ENCODE measurements around the gene AADACL4. TPM values are rescaled to one million over a fixed set of nuclear protein-coding genes. Genes with fewer than 3 reads are reported as not detected.

AADACL4 gene
- total RNA-seq, 1 experiment from 2014 or later = not detected

DNA sequence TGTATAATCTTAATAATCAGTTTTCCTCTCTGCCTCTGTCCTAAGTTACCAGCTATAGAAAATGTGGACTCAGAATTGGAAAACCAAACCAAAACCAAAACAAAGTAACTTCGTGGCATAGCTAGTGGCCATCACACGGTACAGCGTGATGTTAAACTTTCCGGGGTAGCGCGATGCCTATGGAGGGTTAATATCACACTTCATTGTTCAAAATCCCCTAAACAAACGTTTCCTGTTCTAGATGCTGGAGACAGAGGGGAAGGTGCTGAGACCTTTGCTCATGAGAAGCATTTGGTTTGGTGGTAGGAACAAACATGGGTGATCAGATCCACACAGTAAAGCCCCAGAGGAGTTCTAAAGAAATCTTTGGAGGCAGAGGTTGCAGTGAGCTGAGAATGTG lies 4.9 kb downstream of the AADACL4 start:
- intact Hi-C loops (cut with micrococcal nuclease; ENCODE audit: unreplicated experiment) = no loop called here
- CTCF ChIA-PET = interaction anchor here (0.6 kb wide), 2 partner anchors 9 to 183 kb away, joined by 3 to 5 read pairs; partner anchors contain the start of gene PRAMEF11

GRCh38 chr1:12649971-12650421 lies 6.1 kb downstream of the AADACL4 start:
- in situ Hi-C loops (cut with HindIII; ENCODE audit: low pct_unique_long_range_greater_than_20kb, low sequenced_read_pairs) = no loop called here
- ATAC-seq (no peak), DNase-seq (ENCODE audit: low read depth, low spot score) (no peak)
- H3K4me3 ChIP-seq (ENCODE audit: low read depth in 2 of 2, low read length in 2 of 2) = no peak overlapping the region
- intact Hi-C loops (cut with micrococcal nuclease; ENCODE audit: unreplicated experiment) = no loop called here
- H3K36me3 ChIP-seq (ENCODE audit: control insufficient read depth, insufficient read depth, low read length) = no peaks in the 10 kb centered on the region
- BruUV-seq (replicated peaks) = no TSS peak
- no peaks in the 10 kb centered on the region for H3K27me3 ChIP-seq (ENCODE audit: control insufficient read depth, insufficient read depth, low read length)
- ChIA-PET POLR2A (interaction anchor here (0.6 kb wide), 1 partner anchor 833 kb away, joined by 6 read pairs; no protein-coding TSS in a partner anchor), CTCF (interaction anchor here (0.6 to 1.0 kb wide), 3 partner anchors 8 to 571 kb away, joined by 3 to 14 read pairs (median 5); no protein-coding TSS in a partner anchor)
- no peak overlapping the region for H3K27ac ChIP-seq (ENCODE audit: low read length)
- no peak for TF ChIP-seq REST (IDR thresholded peaks at IDR 0.05; ENCODE audit: insufficient read depth in 1 of 2, low read depth in 2 of 2, low read length in 1 of 2)
- no peak for TF ChIP-seq TCF7L2 (IDR thresholded peaks at IDR 0.05; ENCODE audit: low read depth, low read length)
- TF ChIP-seq, protein P1, sequence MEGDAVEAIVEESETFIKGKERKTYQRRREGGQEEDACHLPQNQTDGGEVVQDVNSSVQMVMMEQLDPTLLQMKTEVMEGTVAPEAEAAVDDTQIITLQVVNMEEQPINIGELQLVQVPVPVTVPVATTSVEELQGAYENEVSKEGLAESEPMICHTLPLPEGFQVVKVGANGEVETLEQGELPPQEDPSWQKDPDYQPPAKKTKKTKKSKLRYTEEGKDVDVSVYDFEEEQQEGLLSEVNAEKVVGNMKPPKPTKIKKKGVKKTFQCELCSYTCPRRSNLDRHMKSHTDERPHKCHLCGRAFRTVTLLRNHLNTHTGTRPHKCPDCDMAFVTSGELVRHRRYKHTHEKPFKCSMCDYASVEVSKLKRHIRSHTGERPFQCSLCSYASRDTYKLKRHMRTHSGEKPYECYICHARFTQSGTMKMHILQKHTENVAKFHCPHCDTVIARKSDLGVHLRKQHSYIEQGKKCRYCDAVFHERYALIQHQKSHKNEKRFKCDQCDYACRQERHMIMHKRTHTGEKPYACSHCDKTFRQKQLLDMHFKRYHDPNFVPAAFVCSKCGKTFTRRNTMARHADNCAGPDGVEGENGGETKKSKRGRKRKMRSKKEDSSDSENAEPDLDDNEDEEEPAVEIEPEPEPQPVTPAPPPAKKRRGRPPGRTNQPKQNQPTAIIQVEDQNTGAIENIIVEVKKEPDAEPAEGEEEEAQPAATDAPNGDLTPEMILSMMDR (IDR thresholded peaks at IDR 0.05) = no peak
- TF ChIP-seq SIN3A (IDR thresholded peaks at IDR 0.05; ENCODE audit: borderline replicate concordance, insufficient read depth, low read depth, low read length) = no peak
- no peak for TF ChIP-seq POLR2AphosphoS5 (IDR thresholded peaks at IDR 0.05; ENCODE audit: low read depth, low read length)
- no peaks in the 10 kb centered on the region for H3K4me1 ChIP-seq (ENCODE audit: control insufficient read depth, insufficient read depth, low read length)
- H3K9me3 ChIP-seq (ENCODE audit: control insufficient read depth, insufficient read depth, low read depth, low read length) = no peaks in the 10 kb centered on the region

More for the DNA sequence above, 4.9 kb downstream of the AADACL4 start:
- BruUV-seq (replicated peaks) = no TSS peak
- no peak overlapping the region for H3K4me3 ChIP-seq (ENCODE audit: low read depth in 2 of 2, low read length in 2 of 2)
- TF ChIP-seq, protein P1 (IDR thresholded peaks at IDR 0.05) = no peak
- TF ChIP-seq REST (IDR thresholded peaks at IDR 0.05; ENCODE audit: insufficient read depth in 1 of 2, low read depth in 2 of 2, low read length in 1 of 2) (no peak), TCF7L2 (IDR thresholded peaks at IDR 0.05; ENCODE audit: low read depth, low read length) (no peak), POLR2AphosphoS5 (IDR thresholded peaks at IDR 0.05; ENCODE audit: low read depth, low read length) (no peak)
- no peaks in the 10 kb centered on the region for H3K9me3 ChIP-seq (ENCODE audit: control insufficient read depth, insufficient read depth, low read depth, low read length)
- H3K27me3 ChIP-seq (ENCODE audit: control insufficient read depth, insufficient read depth, low read length) = no peaks in the 10 kb centered on the region
- H3K27ac ChIP-seq (ENCODE audit: low read length) = no peak overlapping the region; the same call in 1 of the 2 replicates
- POLR2A ChIA-PET = no interaction called here
- no peaks in the 10 kb centered on the region for H3K4me1 ChIP-seq (ENCODE audit: control insufficient read depth, insufficient read depth, low read length)
- ATAC-seq (no peak), DNase-seq (ENCODE audit: low read depth, low spot score) (no peak)
- no peaks in the 10 kb centered on the region for H3K36me3 ChIP-seq (ENCODE audit: control insufficient read depth, insufficient read depth, low read length)
- in situ Hi-C loops (cut with HindIII; ENCODE audit: low pct_unique_long_range_greater_than_20kb, low sequenced_read_pairs) = no loop called here

Data from Panc1 (cell line).